ENCODE measurements around the gene CD47. TPM values are rescaled to one million over a fixed set of nuclear protein-coding genes. Genes with fewer than 3 reads are reported as not detected.

Gene CD47
- 70.7 and 71.6 TPM in 2 replicates for total RNA-seq (2012; rRNA removed)

DNA sequence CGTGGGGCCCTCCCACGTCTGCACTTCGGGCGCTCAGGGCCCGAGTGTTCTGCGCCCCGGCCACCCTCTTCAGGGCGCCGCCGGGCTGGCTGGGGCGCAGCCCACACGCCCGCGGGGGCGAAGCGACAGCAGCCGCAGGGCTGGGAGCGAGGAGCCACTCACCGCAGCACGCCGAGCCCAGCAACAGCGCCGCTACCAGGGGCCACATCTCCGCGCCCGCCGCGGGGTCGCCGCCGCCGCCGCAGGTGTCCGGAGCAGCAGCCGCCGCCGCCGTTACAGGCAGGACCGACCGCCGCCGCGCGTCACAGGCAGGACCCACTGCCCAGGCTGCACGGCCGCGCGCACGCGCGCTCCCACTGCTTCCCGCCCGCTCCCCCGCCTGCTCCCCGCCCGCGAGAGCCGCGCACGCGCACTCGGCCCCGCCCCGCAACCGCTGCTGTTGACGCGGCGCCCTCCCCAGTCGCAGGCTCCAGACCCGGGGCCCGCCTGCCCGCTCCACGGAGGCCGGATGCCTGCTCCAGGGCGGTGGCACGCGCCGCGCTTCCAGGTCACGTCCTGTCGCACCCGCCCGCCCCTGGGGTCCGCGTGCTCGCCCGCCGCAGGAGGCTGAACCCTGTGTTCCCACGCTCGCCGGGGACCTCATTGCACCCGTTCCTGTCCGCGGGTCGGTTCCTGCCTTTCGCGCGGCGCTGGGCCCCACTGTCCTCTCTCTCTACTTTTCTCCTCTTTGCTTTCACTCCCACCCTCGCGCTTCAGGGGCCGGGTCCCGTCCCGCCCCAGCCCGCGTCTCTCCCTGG, at the start of gene CD47:
TSS of gene CD47 (minus strand) at position 331 of the 797 bp plus-strand sequence. CDS start at position 208, 123 bp downstream.
- H3K4me3 ChIP-seq (ENCODE audit: low read length): peak within 1 kb of the TSS; percentile 85
- peaks cover 16% of the 10 kb centered on the region for H3K4me1 ChIP-seq (ENCODE audit: control insufficient read depth, insufficient read depth, low read length)
- no peaks in the 10 kb centered on the region for H3K27me3 ChIP-seq (ENCODE audit: control insufficient read depth, insufficient read depth, low read length)
- no peaks in the 10 kb centered on the region for H3K36me3 ChIP-seq (ENCODE audit: insufficient read depth, low read length)
- no peaks in the 10 kb centered on the region for H3K9me3 ChIP-seq (replicated peaks; ENCODE audit: low read length)
- peak within 1 kb of the TSS; percentile 86 for H3K4me2 ChIP-seq (ENCODE audit: low read length)
- peak within 1 kb of the TSS; percentile 86 for H3K9ac ChIP-seq (ENCODE audit: low read depth, low read length)

DNA sequence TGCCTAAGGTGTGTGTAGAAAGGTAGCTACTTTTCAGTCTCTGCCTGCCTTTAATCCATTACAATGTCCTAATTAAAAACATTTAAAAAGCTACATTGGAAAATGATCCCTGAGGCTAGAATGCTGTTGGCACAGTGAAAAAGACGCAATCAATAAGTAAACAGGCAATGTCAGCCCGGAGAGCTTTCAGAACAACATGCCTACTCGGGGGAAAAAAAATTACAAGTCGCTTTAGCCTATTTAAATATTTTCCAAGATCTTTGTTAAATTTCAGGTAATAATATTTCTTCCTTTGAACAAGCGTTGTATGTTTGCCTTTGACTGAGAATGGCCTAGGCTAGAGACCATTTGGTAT, 46.6 kb upstream of the CD47 start:
- Histone ChIP-seq H3K4me3 (ENCODE audit: low read length) (no peak overlapping the region), H3K4me1 (ENCODE audit: control insufficient read depth, insufficient read depth, low read length) (peaks cover 7% of the 10 kb centered on the region)

DNA sequence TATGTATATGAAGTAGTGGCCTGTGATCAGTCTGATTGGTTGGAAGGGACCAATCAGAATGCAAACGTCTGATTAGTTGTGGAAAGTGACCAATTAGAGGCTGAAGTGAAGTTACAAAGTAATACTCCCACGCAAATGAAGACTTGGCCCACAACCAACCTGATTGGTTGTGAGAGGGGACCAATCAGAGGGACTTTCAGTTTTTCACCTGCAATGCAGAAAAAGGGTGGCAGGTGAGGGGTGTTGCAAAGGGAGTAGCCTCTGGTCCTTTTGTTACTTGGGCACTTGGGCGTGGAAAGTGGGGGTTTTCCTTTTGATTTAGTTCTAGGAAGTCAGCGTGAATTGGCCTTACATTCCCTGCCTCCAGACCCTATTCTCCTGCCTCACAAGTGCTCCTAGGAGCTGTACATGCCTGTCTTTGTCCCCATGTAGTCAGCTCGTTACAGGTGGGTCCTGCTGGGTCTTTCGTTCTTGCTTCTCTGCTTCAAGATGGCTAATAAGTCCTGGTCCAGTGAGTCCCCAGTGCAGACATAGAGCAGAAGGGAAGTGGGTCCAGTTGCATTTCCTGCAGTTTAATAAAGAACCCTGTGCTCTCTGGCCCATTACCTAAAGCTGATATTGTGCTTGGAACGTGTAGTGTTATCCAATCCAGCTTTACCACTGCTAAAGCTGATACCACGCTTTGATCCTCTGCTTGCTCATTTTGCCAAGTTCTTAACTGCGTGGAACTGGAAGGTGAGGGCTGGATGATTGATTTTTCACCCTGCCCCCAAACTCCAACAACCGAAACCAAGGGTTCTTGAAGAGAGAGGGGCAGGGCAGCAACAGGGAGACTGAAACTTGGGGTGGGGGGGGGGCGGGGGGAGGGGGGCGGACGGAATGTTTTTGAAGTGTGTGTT, 46.0 kb upstream of the CD47 start:
- Histone ChIP-seq H3K9me3 (replicated peaks; ENCODE audit: low read length) (no peaks in the 10 kb centered on the region), H3K4me3 (ENCODE audit: low read length) (no peak overlapping the region), H3K4me1 (ENCODE audit: control insufficient read depth, insufficient read depth, low read length) (peaks cover 14% of the 10 kb centered on the region), H3K27me3 (ENCODE audit: control insufficient read depth, insufficient read depth, low read length) (no peaks in the 10 kb centered on the region), H3K4me2 (ENCODE audit: low read length) (no peak overlapping the region), H3K9ac (ENCODE audit: low read depth, low read length) (no peak overlapping the region), H3K36me3 (ENCODE audit: insufficient read depth, low read length) (no peaks in the 10 kb centered on the region)

More for the DNA sequence above, 46.6 kb upstream of the CD47 start:
- no peak overlapping the region for H3K9ac ChIP-seq (ENCODE audit: low read depth, low read length)
- no peaks in the 10 kb centered on the region for H3K27me3 ChIP-seq (ENCODE audit: control insufficient read depth, insufficient read depth, low read length)
- no peaks in the 10 kb centered on the region for H3K9me3 ChIP-seq (replicated peaks; ENCODE audit: low read length)
- H3K4me2 ChIP-seq (ENCODE audit: low read length): no peak overlapping the region
- no peaks in the 10 kb centered on the region for H3K36me3 ChIP-seq (ENCODE audit: insufficient read depth, low read length)

DNA sequence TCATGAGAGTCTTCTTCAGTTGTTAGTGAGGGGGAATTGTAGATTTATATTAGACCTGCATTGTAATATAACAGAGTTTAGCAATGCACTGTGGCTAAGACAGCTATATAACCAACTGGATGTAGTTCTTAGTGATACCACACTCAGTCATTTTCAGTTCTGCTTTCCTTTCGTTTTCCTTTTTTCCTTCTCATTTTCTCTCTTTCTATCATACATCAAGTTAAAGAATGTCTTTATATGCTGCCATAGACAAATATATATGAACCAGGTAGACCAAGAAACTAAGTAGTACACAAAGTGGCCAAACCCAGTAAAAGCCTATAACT, 43.7 kb upstream of the CD47 start:
- Histone ChIP-seq H3K36me3 (ENCODE audit: insufficient read depth, low read length) (no peaks in the 10 kb centered on the region), H3K9me3 (replicated peaks; ENCODE audit: low read length) (no peaks in the 10 kb centered on the region), H3K4me1 (ENCODE audit: control insufficient read depth, insufficient read depth, low read length) (peaks cover 31% of the 10 kb centered on the region), H3K27me3 (ENCODE audit: control insufficient read depth, insufficient read depth, low read length) (no peaks in the 10 kb centered on the region), H3K9ac (ENCODE audit: low read depth, low read length) (no peak overlapping the region), H3K4me3 (ENCODE audit: low read length) (no peak overlapping the region), H3K4me2 (ENCODE audit: low read length) (no peak overlapping the region)

DNA sequence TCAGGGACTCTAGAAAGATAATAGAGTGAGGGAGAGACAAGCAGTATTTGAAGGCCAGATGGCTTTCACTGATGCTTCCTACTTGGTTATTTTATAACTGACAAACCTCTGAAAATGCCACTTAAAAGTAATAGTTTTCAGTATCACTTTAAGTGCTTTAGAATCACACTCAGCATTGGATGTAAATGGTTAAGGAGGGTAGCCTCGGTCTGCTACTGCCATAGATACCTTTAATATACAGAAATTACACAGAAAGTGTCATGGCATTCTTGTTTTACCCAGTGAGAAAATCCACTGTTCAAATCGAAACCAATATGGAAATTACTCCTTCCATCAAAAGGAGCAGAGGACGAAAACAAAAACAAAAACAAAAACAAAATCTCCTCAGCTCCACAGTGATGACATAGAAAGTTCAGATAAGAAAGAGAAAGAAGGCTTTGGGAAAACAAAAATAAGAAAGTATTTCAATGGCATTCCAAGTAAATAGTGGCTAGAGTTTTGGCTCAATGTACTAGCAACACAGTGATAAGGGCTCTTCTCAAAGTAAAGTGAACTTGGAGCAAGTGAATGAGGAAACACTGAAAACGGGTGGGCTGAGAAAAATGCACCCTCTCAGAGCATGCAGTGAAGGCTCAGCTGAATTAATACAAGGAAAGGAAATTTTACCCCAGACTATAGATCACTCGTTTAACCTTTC, 43.2 kb upstream of the CD47 start:
- no peak overlapping the region for H3K4me3 ChIP-seq (ENCODE audit: low read length)
- no peaks in the 10 kb centered on the region for H3K9me3 ChIP-seq (replicated peaks; ENCODE audit: low read length)
- no peak overlapping the region for H3K9ac ChIP-seq (ENCODE audit: low read depth, low read length)
- H3K4me1 ChIP-seq (ENCODE audit: control insufficient read depth, insufficient read depth, low read length): peaks cover 31% of the 10 kb centered on the region
- no peak overlapping the region for H3K4me2 ChIP-seq (ENCODE audit: low read length)
- no peaks in the 10 kb centered on the region for H3K36me3 ChIP-seq (ENCODE audit: insufficient read depth, low read length)
- no peaks in the 10 kb centered on the region for H3K27me3 ChIP-seq (ENCODE audit: control insufficient read depth, insufficient read depth, low read length)

DNA sequence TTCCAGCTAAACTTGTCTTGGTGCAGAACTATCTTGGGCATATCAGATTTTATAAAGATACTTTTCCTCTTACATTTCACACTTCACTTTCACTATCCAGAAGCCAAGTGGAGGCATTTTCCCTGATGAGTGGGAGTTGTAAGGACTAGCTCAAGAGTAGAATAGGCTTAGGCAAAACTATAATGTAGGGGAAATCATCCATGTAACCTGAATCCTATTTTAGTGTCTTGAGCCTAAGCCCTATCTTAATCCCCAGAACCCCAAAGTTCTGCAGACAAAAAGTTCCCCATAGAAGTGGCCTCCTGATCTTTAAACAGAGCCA, 42.2 kb upstream of the CD47 start:
- H3K27me3 ChIP-seq (ENCODE audit: control insufficient read depth, insufficient read depth, low read length): no peaks in the 10 kb centered on the region
- no peaks in the 10 kb centered on the region for H3K36me3 ChIP-seq (ENCODE audit: insufficient read depth, low read length)
- H3K9ac ChIP-seq (ENCODE audit: low read depth, low read length): no peak overlapping the region
- no peaks in the 10 kb centered on the region for H3K9me3 ChIP-seq (replicated peaks; ENCODE audit: low read length)
- no peak overlapping the region for H3K4me3 ChIP-seq (ENCODE audit: low read length)
- H3K4me1 ChIP-seq (ENCODE audit: control insufficient read depth, insufficient read depth, low read length): peaks cover 31% of the 10 kb centered on the region
- peak overlapping the region; percentile 43 for H3K4me2 ChIP-seq (ENCODE audit: low read length)

DNA sequence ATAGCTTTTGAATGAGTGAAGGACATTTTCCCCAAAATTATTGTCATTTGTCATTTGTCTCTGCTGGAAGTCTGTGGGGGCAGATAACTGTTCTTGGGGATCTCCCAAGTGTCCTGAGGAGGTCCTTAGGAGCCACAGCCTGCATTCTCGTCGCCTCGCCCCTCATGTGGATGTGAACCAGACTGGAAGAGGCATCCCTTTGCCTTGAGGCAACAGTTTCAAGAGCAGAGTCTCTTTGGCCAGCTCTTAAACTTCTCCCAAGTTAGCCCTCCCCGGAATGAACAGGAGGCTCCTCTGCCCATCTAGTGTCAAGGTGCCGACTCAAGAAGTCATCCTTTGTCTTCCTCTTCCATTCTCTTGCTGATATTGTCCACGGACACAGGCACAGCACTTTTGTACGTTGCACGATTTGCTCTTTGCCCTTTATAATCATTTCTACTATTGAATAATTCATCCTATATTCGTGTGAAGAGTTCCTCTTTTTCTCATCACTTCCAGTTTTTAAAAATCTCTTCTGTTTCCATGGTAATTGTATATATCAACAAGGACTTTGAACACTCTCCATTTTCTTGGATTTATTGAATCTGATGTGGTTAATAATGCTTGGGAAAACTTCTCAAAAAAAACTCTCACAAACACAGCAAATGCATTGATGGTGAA, 40.8 kb upstream of the CD47 start:
- peak overlapping the region; percentile 33 for H3K9ac ChIP-seq (ENCODE audit: low read depth, low read length)
- H3K36me3 ChIP-seq (ENCODE audit: insufficient read depth, low read length): no peaks in the 10 kb centered on the region
- H3K4me1 ChIP-seq (ENCODE audit: control insufficient read depth, insufficient read depth, low read length): peaks cover 31% of the 10 kb centered on the region
- H3K4me2 ChIP-seq (ENCODE audit: low read length): peak overlapping the region; percentile 50
- peak overlapping the region; percentile 6 for H3K4me3 ChIP-seq (ENCODE audit: low read length)
- H3K27me3 ChIP-seq (ENCODE audit: control insufficient read depth, insufficient read depth, low read length): no peaks in the 10 kb centered on the region
- H3K9me3 ChIP-seq (replicated peaks; ENCODE audit: low read length): no peaks in the 10 kb centered on the region

DNA sequence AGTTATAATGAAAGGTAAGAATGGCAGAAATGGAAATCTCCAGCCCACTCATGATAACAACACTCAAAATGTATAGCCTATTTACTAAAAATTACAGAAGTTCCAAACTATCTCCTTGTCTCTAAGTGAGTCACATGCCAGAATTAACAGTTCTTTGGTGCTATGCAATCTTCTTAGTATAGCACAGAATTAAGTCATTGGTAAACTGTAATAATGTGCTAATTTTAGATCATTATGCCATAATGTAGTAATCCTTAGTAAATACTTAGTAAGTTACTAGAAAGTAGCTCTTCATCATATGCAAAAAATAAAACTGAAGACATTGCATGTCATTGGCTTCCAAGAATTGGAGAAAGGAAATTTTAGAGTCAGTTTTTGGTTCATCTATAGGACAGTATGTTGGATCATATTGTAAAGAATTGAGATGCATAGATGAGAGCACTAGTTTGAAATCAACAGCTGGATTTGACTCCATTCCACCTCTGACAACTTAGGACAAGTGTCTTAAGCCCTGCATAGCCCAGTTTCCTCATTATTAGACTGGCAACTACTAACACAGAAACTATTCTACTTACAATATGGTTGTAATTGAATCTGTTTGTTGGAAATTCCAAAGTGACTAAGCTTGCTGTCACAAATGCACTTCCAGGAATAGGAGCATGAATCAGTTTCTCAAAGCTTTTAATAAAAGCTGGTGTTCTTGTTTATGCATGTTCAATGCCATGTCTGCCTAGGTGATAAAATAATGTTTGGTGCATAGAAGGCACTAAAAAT, 40.1 kb upstream of the CD47 start:
- H3K4me1 ChIP-seq (ENCODE audit: control insufficient read depth, insufficient read depth, low read length): peaks cover 31% of the 10 kb centered on the region
- H3K9ac ChIP-seq (ENCODE audit: low read depth, low read length): peak overlapping the region; percentile 33
- H3K4me3 ChIP-seq (ENCODE audit: low read length): peak overlapping the region; percentile 6
- no peaks in the 10 kb centered on the region for H3K36me3 ChIP-seq (ENCODE audit: insufficient read depth, low read length)
- H3K9me3 ChIP-seq (replicated peaks; ENCODE audit: low read length): no peaks in the 10 kb centered on the region
- peak overlapping the region; percentile 50 for H3K4me2 ChIP-seq (ENCODE audit: low read length)
- H3K27me3 ChIP-seq (ENCODE audit: control insufficient read depth, insufficient read depth, low read length): no peaks in the 10 kb centered on the region

DNA sequence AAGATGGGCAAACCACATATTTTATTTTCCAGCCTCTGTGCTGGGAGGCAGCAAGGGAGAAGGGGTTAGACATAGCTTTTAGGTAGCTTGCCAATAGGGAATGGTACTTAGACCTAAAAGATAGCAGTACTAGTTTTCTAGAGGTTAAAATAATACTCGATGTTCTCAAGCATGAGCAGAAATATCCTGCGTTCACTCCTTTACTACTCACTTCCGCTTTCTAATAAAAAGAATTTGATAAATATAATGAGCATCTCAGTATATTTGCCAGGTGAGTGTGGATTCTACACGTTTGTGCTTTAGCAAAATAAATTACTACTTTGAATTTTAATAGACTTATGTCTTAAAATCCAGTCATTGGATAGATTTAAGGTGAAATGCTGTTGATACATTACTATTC, 39.4 kb upstream of the CD47 start:
- Histone ChIP-seq H3K9ac (ENCODE audit: low read depth, low read length) (no peak overlapping the region), H3K27me3 (ENCODE audit: control insufficient read depth, insufficient read depth, low read length) (no peaks in the 10 kb centered on the region), H3K9me3 (replicated peaks; ENCODE audit: low read length) (no peaks in the 10 kb centered on the region), H3K4me2 (ENCODE audit: low read length) (no peak overlapping the region), H3K36me3 (ENCODE audit: insufficient read depth, low read length) (no peaks in the 10 kb centered on the region), H3K4me1 (ENCODE audit: control insufficient read depth, insufficient read depth, low read length) (peaks cover 31% of the 10 kb centered on the region), H3K4me3 (ENCODE audit: low read length) (no peak overlapping the region)

DNA sequence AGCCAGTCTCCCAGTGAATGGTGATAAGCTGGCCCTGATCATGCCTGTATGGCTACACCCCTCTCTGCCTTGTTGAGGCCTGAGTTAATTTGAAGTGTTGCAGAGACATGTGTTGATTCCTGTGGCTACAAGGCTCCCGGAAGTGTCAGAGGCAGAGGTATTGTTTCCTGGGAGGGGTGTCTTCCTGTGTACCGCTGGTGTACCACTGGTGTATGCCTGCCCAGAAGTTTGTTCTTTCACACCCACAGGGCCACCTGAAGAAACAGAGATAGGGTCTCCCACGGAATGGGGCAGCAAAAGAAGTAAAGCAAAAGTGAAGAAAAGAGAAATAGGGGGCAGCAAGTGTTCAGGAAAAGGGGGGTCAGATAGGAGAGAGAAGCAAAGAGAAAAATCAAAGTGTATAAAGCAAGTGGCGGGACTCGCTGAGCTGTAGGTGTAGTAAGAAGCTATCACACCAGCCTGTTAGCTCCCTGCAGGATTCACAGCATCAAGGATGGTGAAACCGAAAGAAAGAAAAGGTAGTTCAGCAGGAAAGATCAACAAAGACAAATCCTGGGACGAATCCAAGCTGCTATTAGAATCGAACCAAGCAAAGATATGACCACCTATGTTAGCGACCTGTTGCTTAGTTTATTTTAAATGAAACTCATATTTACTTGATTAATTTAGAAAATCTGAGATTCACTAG, 36.6 kb upstream of the CD47 start:
- peaks cover under 1% of the 10 kb centered on the region for H3K27me3 ChIP-seq (ENCODE audit: control insufficient read depth, insufficient read depth, low read length)
- no peak overlapping the region for H3K4me2 ChIP-seq (ENCODE audit: low read length)
- H3K4me3 ChIP-seq (ENCODE audit: low read length): no peak overlapping the region
- peaks cover 24% of the 10 kb centered on the region for H3K4me1 ChIP-seq (ENCODE audit: control insufficient read depth, insufficient read depth, low read length)
- H3K9me3 ChIP-seq (replicated peaks; ENCODE audit: low read length): no peaks in the 10 kb centered on the region
- H3K9ac ChIP-seq (ENCODE audit: low read depth, low read length): no peak overlapping the region
- H3K36me3 ChIP-seq (ENCODE audit: insufficient read depth, low read length): no peaks in the 10 kb centered on the region
